Sigmoid colon (tissue), 7 donors: ENCODE measurements around the gene LTB4R. TPM values are rescaled to one million over a fixed set of nuclear protein-coding genes. Genes with fewer than 3 reads are reported as not detected.

Experiments used
- DNase-seq: peaks from one replicate; pipeline ENCODE4 v3.0.0-alpha.2; 2019
- H3K27ac ChIP-seq, 4 donors: fragments of 200-600 bp; sonication (generic); one replicate each; pipeline ENCODE4 v1.5.1; 2016 to 2019; ENCODE audit warnings: mild to moderate bottlenecking in 1 of 4
- H3K27me3 ChIP-seq, 3 donors: fragments of 200-600 bp; sonication (generic); one replicate each; pipeline ENCODE4 v1.5.1; 2019; ENCODE audit warnings: mild to moderate bottlenecking in 1 of 3
- H3K36me3 ChIP-seq, 4 donors: fragments of 200-600 bp; sonication (generic); one replicate each; pipeline ENCODE4 v1.5.1; 2016 to 2019
- H3K4me1 ChIP-seq, 4 donors: fragments of 200-600 bp; sonication (generic); one replicate each; pipeline ENCODE4 v1.5.1; 2017 to 2019
- H3K4me3 ChIP-seq, 4 donors: fragments of 200-600 bp; sonication (generic); one replicate each; pipeline ENCODE4 v1.5.1; 2017 to 2019; ENCODE audit warnings: mild to moderate bottlenecking in 2 of 4, moderate library complexity in 1 of 4
- H3K9me3 ChIP-seq, 4 donors: fragments of 200-600 bp in 3 of 4; sonication (generic) in 3 of 4; one replicate each; pipeline versions ENCODE4 v1.5.1 to v1.6.1; 2013 to 2019
- EP300 ChIP-seq, 4 donors: sonication (generic); formaldehyde crosslinking; IDR thresholded peaks; one replicate each; pipeline ENCODE4 v1.6.1; 2017; ENCODE audit warnings: antibody characterized with exemption in 4 of 4
- POLR2A ChIP-seq, 2 donors: fragments of 450-650 bp; IDR thresholded peaks; one replicate each; pipeline ENCODE4 v1.6.1; 2016; ENCODE audit warnings: antibody characterized with exemption in 2 of 2, mild to moderate bottlenecking in 2 of 2, moderate library complexity in 2 of 2
- POLR2AphosphoS5 ChIP-seq, 4 donors: sonication (generic); formaldehyde crosslinking; IDR thresholded peaks; one replicate each; pipeline ENCODE4 v1.6.1; 2017; ENCODE audit warnings: antibody characterized with exemption in 4 of 4
- WGBS, 2 donors: extraction: QIAGEN DNeasy Blood & Tissue Kit; methylation state at CpG; one replicate each; pipeline ENCODE4 v1.1.7; 2013; 5-methylcytosine and 5-hydroxymethylcytosine counted together
- intact Hi-C: fragments of 100-400 bp; cut with DNase I; formaldehyde crosslinking; loops from one replicate; pipeline ENCODE4 v1.15.1; 2023
- polyA plus RNA-seq, 3 donors: library from polyadenylated mRNA; stranded (reverse); fragments of 200-250 nt; gene quantifications; one replicate each; pipeline ENCODE4 v1.2.3, GENCODE V29; 2013
- total RNA-seq, 4 donors: library from RNA; depleted of rRNA; stranded (reverse); fragments of >200 nt; gene quantifications; one replicate each; pipeline ENCODE4 v1.1.0, GENCODE V29; 2016
- TF ChIP-seq, protein P1 (sequence below), 4 experiments: fragments of 450-650 bp in 3 of 4; fragments of 200-600 bp in 1 of 4; IDR thresholded peaks; one replicate each; pipeline ENCODE4 v1.5.1; 2016 to 2019; ENCODE audit warnings: antibody characterized with exemption in 4 of 4, mild to moderate bottlenecking in 3 of 4, moderate library complexity in 2 of 4
- donor health status: healthy with polysubstance abuse.
- donor health status: Bipolar disorder and iron deficiency.
- donor health status: healthy.

The LTB4R gene
- total and polyA plus RNA-seq, 7 donors = 0.60 to 9.8 (median 2.1) TPM

DNA sequence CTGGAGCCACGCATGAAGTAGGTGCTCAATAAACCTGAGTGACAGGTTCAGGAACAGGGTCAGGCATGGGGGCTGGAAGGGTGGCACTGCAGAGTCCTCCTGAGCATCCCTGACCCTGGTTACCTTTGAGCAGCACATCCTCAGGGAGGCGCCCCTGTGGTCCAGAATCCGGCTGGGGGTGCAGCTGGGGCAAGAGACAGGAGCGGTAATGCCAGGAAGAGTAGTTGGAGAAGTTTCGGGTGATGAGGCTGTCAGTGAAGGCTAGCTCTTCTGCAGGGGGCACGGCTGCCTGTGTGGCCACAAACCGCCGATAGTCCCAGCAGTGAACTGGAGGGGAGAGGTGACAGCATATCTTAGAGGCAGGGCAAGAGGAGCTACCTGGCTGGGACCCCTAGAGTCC is 41.9 kb upstream of the LTB4R start:
- intact Hi-C loops = no loop called here
- Histone ChIP-seq H3K36me3 (peaks cover 0 to 39% (median 0%) of the 10 kb centered on the region in 4 donors), H3K9me3 (no peaks in the 10 kb centered on the region), H3K4me1 (peaks cover 0 to 10% (median 7%) of the 10 kb centered on the region in 4 donors), H3K27me3 (no peaks in the 10 kb centered on the region), H3K4me3 (no peak overlapping the region), H3K27ac (no peak overlapping the region)
- DNase-seq = no peak
- TF ChIP-seq POLR2A (IDR thresholded peaks at IDR 0.05) = no peak
- TF ChIP-seq POLR2AphosphoS5 (IDR thresholded peaks at IDR 0.05) = no peak
- WGBS, 2 donors = 96% methylated on average over 8 of the region's 8 CpGs

DNA sequence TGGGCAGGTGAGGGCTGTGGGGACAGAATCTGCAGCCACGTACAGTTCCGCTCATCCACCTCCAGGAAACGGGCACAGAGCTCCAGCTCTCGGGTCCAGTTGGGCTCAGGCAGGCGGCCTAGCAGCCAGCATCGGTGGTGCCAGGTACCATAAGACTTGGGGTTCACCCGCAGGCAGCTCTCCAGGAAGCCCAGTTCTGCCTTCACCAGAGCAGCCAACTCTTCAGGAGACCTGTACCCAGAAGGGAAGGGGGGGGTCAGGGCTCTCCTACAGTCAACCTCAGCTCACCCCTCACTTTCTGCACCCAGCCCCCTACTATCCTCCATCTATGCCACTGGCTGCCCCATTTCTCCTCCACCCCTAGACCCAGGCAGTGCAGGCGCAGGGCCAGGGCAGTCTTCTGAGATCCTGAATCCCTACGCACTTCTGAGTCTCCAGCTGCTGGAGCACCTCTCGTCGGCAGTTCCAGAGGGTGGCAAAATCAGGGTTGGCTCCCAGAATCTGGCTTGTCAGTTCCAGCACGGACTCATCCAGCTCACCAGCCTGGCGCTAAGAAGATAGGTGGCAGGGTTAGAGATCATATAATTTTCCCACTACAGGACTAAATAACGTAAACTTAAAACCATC is 41.3 kb upstream of the LTB4R start:
- H3K4me1 ChIP-seq = peaks cover 0 to 10% (median 7%) of the 10 kb centered on the region in 4 donors
- TF ChIP-seq EP300 (IDR thresholded peaks at IDR 0.05) (no peak), POLR2AphosphoS5 (IDR thresholded peaks at IDR 0.05) (no peak), POLR2A (IDR thresholded peaks at IDR 0.05) (no peak)
- TF ChIP-seq, protein P1, sequence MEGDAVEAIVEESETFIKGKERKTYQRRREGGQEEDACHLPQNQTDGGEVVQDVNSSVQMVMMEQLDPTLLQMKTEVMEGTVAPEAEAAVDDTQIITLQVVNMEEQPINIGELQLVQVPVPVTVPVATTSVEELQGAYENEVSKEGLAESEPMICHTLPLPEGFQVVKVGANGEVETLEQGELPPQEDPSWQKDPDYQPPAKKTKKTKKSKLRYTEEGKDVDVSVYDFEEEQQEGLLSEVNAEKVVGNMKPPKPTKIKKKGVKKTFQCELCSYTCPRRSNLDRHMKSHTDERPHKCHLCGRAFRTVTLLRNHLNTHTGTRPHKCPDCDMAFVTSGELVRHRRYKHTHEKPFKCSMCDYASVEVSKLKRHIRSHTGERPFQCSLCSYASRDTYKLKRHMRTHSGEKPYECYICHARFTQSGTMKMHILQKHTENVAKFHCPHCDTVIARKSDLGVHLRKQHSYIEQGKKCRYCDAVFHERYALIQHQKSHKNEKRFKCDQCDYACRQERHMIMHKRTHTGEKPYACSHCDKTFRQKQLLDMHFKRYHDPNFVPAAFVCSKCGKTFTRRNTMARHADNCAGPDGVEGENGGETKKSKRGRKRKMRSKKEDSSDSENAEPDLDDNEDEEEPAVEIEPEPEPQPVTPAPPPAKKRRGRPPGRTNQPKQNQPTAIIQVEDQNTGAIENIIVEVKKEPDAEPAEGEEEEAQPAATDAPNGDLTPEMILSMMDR (IDR thresholded peaks at IDR 0.05) = no peak
- no peak for DNase-seq
- intact Hi-C loops = no loop called here
- H3K27ac ChIP-seq = no peak overlapping the region
- H3K4me3 ChIP-seq = no peak overlapping the region
- no peaks in the 10 kb centered on the region for H3K9me3 ChIP-seq
- WGBS, 2 donors = 96 to 97% methylated on average over 14 of the region's 14 CpGs
- no peaks in the 10 kb centered on the region for H3K27me3 ChIP-seq
- H3K36me3 ChIP-seq = peaks cover 0 to 39% (median 0%) of the 10 kb centered on the region in 4 donors

DNA sequence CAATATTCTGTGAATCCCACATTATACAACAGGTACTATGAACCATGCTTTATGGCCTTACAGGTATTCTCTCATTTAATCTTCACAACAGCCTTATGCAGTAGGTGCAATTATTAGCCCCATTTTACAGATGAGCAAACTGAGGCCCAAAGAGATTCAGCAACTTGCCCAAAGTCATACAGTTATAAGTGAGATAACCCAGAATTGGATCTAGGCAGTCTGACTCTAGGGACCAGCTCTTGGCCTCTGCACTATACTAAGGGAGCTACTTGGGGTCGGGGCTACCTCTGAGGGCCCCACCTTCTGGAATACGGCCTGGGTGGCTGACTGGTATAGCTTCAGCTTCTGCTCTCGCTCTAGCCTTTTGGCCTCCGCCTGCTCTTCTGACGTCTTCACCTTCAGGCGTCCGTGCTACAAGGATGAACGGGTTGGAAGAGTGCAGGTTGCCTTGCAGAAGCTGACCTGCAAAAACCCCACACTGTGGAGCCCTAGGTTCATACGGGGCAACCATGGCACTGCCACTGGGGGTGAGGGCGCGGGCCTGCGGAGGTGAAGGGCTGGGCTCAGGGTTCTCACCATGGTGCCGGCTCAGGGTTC is 40.7 kb upstream of the LTB4R start:
- 6 to 14% methylated on average over 13 of the region's 13 CpGs for WGBS, 2 donors
- DNase-seq = no peak
- Histone ChIP-seq H3K9me3 (no peaks in the 10 kb centered on the region), H3K27ac (peak overlapping the region; percentile 94 to 99 (median 96)), H3K4me3 (peak overlapping the region; percentile 75 to 96 (median 82)), H3K4me1 (peaks cover 0 to 10% (median 7%) of the 10 kb centered on the region in 4 donors), H3K27me3 (no peaks in the 10 kb centered on the region), H3K36me3 (peaks cover 0 to 36% (median 0%) of the 10 kb centered on the region in 4 donors)
- TF ChIP-seq POLR2A (IDR thresholded peaks at IDR 0.05) (no peak), EP300 (IDR thresholded peaks at IDR 0.05) (no peak), POLR2AphosphoS5 (IDR thresholded peaks at IDR 0.05) (no peak)
- TF ChIP-seq, protein P1 (IDR thresholded peaks at IDR 0.05) = no peak
- intact Hi-C loops = loop anchor here (1.0 kb wide), 1 partner anchor 27 kb away; no protein-coding TSS in a partner anchor

DNA sequence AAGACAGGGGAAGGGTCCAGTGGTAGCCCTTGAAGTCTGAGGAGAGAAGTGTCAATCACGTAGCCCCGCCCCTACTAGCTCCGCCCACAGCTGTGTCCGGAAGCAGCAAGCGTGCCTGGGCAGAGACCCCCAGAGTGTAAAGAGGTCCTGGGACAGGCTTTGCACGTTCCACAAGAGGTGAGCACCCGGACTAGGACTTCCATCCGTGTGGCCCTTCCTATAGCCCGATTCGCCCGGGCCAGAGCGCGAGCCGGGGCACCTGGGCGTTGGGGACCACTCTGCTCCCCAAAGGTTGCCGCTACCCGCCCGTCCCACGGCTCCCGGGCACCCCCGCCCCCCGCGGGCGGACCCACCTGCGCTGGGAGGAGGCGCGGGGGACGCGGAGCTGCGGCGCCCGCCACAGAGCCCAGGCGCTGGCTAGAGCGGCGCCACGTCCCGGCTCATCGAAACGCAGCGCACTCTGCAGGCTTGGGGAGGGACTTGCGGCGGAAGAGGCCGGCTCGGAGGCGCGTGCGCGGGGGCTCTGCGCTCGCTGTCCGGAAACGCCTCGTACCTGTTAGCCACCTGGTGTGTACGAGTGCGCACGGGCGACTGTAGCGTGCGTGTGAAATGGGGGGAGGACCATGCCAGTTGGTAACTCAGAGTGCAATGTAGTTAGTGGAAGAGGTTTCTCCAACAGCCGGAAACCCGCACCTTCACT is 40.0 kb upstream of the LTB4R start, which contains the start of gene RABGGTA:
TSS of gene RABGGTA (minus strand) at position 464 of the 700 bp plus-strand sequence. CDS start 482 bp downstream, outside the sequence.
- DNase-seq = peak; percentile 91
- intact Hi-C loops = loop anchor here (1.0 kb wide), 1 partner anchor 28 kb away; no protein-coding TSS in a partner anchor
- H3K27me3 ChIP-seq = no peaks in the 10 kb centered on the region
- H3K9me3 ChIP-seq = no peaks in the 10 kb centered on the region
- peak within 1 kb of the TSS; percentile 94 to 99 (median 96) for H3K27ac ChIP-seq
- H3K4me1 ChIP-seq = peaks cover 0 to 10% (median 7%) of the 10 kb centered on the region in 4 donors
- H3K36me3 ChIP-seq = peaks cover 0 to 29% (median 0%) of the 10 kb centered on the region in 4 donors
- TF ChIP-seq POLR2A (IDR thresholded peaks at IDR 0.05) (peak; percentile 15 to 31), EP300 (IDR thresholded peaks at IDR 0.05) (no peak), POLR2AphosphoS5 (IDR thresholded peaks at IDR 0.05) (peak; percentile 23 to 73 (median 60))
- TF ChIP-seq, protein P1 (IDR thresholded peaks at IDR 0.05) = peak; percentile 33 to 78 (median 43)
- H3K4me3 ChIP-seq = peak within 1 kb of the TSS; percentile 75 to 96 (median 82)
- 0 to 1% methylated on average over 61 of the region's 61 CpGs for WGBS, 2 donors
